ENCODE data around the gene AKAP6.

DNA sequence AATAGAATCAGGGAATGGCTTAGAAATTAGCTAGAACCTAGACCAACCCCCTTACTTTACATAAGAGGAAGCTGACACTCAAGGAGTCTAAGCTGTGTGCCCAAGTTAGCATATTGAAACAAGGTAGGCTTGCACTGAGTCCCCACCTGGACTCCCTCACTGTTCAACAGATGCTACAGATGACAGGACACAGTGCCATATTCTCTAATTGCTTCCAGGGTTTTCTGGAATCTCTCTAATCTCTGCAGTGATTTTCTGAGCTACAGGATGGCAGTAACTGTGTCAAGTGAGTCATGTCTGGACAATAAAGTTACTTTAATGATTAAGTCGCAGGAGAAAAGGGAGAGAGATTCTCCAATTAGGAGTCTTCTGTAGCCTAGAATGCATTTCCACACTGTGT lies 35.8 kb downstream of the AKAP6 start:
- TF ChIP-seq, protein P1, sequence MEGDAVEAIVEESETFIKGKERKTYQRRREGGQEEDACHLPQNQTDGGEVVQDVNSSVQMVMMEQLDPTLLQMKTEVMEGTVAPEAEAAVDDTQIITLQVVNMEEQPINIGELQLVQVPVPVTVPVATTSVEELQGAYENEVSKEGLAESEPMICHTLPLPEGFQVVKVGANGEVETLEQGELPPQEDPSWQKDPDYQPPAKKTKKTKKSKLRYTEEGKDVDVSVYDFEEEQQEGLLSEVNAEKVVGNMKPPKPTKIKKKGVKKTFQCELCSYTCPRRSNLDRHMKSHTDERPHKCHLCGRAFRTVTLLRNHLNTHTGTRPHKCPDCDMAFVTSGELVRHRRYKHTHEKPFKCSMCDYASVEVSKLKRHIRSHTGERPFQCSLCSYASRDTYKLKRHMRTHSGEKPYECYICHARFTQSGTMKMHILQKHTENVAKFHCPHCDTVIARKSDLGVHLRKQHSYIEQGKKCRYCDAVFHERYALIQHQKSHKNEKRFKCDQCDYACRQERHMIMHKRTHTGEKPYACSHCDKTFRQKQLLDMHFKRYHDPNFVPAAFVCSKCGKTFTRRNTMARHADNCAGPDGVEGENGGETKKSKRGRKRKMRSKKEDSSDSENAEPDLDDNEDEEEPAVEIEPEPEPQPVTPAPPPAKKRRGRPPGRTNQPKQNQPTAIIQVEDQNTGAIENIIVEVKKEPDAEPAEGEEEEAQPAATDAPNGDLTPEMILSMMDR (IDR thresholded peaks at IDR 0.05): no peak
- TF ChIP-seq POLR2A (IDR thresholded peaks at IDR 0.05): no peak

Measured in right lobe of liver (tissue), 4 donors.